Measurements from ENCODE around the gene CPHXL.

GRCh38 chr16:75682308-75682707 is 44.0 kb downstream of the CPHXL start:
- TF ChIP-seq CTCF (IDR thresholded peaks at IDR 0.05) (no peak), POLR2A (IDR thresholded peaks at IDR 0.05) (no peak)
